Loucy (cell line): Measurements from ENCODE around the gene COL11A2.

Source experiments
- H2AFZ ChIP-seq: fragments of 200-600 bp; sonication (generic); 2 replicates; pipeline ENCODE4 v1.6.0; 2016; ENCODE audit warnings: antibody characterized with exemption, mild to moderate bottlenecking, low read length, moderate library complexity
- H3F3A ChIP-seq: fragments of 200-600 bp; 2 replicates; pipeline ENCODE4 v1.6.0; 2016; ENCODE audit warnings: antibody characterized with exemption, low read depth, mild to moderate bottlenecking
- H3K27me3 ChIP-seq: fragments of 200-600 bp; sonication (generic); 2 replicates; pipeline ENCODE4 v1.6.1; 2014; ENCODE audit warnings: low read length, mild to moderate bottlenecking; ENCODE audit not compliant: insufficient read depth, poor library complexity, severe bottlenecking
- H3K36me3 ChIP-seq: fragments of 200-600 bp; sonication (generic); 2 replicates; pipeline ENCODE4 v1.6.1; 2016; ENCODE audit warnings: low read length; ENCODE audit not compliant: insufficient read depth
- H3K4me1 ChIP-seq: fragments of 200-600 bp; sonication (generic); 2 replicates; pipeline ENCODE4 v1.5.1; 2014; ENCODE audit warnings: low read length, mild to moderate bottlenecking; ENCODE audit not compliant: insufficient read depth, poor library complexity, severe bottlenecking
- H3K4me2 ChIP-seq: fragments of 200-600 bp; sonication (generic); 2 replicates; pipeline ENCODE4 v1.6.0; 2014; ENCODE audit warnings: antibody characterized with exemption, low read length, low read depth, mild to moderate bottlenecking; ENCODE audit not compliant: poor library complexity, severe bottlenecking
- H3K4me3 ChIP-seq: fragments of 200-600 bp; sonication (generic); 2 replicates; pipeline ENCODE4 v1.5.1; 2014; ENCODE audit warnings: low read length, mild to moderate bottlenecking, mixed read lengths; ENCODE audit not compliant: poor library complexity, severe bottlenecking
- H3K79me2 ChIP-seq: fragments of 200-600 bp; sonication (generic); 2 replicates; pipeline ENCODE4 v1.6.1; 2014; ENCODE audit warnings: low read length; ENCODE audit not compliant: insufficient read depth
- H3K9ac ChIP-seq: fragments of 200-600 bp; sonication (generic); 2 replicates; pipeline ENCODE4 v1.6.0; 2014; ENCODE audit warnings: mild to moderate bottlenecking, low read depth, low read length, moderate library complexity; ENCODE audit not compliant: poor library complexity, severe bottlenecking
- H3K9me2 ChIP-seq: fragments of 200-600 bp; sonication (generic); replicated peaks from 2 replicates; pipeline ENCODE4 v1.6.1; 2016; ENCODE audit warnings: low read depth, low read length, mixed read lengths
- H3K9me3 ChIP-seq: fragments of 200-600 bp; sonication (generic); 2 replicates; pipeline ENCODE4 v1.6.1; 2014; ENCODE audit warnings: mild to moderate bottlenecking, antibody characterized with exemption, low read length, low read depth; ENCODE audit not compliant: insufficient read depth
- H4K20me1 ChIP-seq: fragments of 200-600 bp; sonication (generic); 2 replicates; pipeline ENCODE4 v1.6.0; 2014; ENCODE audit warnings: antibody characterized with exemption, low read length, mild to moderate bottlenecking; ENCODE audit not compliant: insufficient read depth, poor library complexity, severe bottlenecking
- CTCF ChIP-seq: fragments of 200-600 bp; sonication (generic); conservative IDR thresholded peaks from 2 replicates; pipeline ENCODE4 v1.5.1; 2014; ENCODE audit warnings: mild to moderate bottlenecking, antibody characterized with exemption, low read length
- EZH2phosphoT487 ChIP-seq: fragments of 200-600 bp; IDR thresholded peaks from 2 replicates; pipeline ENCODE4 v1.6.1; 2018; ENCODE audit warnings: antibody characterized with exemption, mild to moderate bottlenecking, moderate library complexity, borderline replicate concordance

Gene COL11A2

GRCh38 chr6:33178755-33179475 lies 13.4 kb downstream of the COL11A2 start:
- no peak for TF ChIP-seq EZH2phosphoT487
- TF ChIP-seq CTCF, result no peak
- peaks cover 56% of the 10 kb centered on the region for H3K27me3 ChIP-seq
- no peaks in the 10 kb centered on the region for H4K20me1 ChIP-seq
- H3K4me3 ChIP-seq, result no peak overlapping the region
- no peak overlapping the region for H3K9ac ChIP-seq
- no peaks in the 10 kb centered on the region for H3K79me2 ChIP-seq
- H3F3A ChIP-seq, result no peaks in the 10 kb centered on the region
- H3K9me3 ChIP-seq, result no peaks in the 10 kb centered on the region
- no peaks in the 10 kb centered on the region for H3K36me3 ChIP-seq
- no peak overlapping the region for H2AFZ ChIP-seq
- H3K4me1 ChIP-seq, result peaks cover 11% of the 10 kb centered on the region
- H3K4me2 ChIP-seq, result no peak overlapping the region
- no peaks in the 10 kb centered on the region for H3K9me2 ChIP-seq

GRCh38 chr6:33177552-33178446 lies 14.5 kb downstream of the COL11A2 start:
- Histone ChIP-seq H4K20me1 (no peaks in the 10 kb centered on the region), H3K9me2 (no peaks in the 10 kb centered on the region), H3K4me1 (peaks cover under 1% of the 10 kb centered on the region), H3K4me3 (no peak overlapping the region), H3K9ac (no peak overlapping the region), H2AFZ (no peak overlapping the region), H3K27me3 (peaks cover 50% of the 10 kb centered on the region), H3K9me3 (no peaks in the 10 kb centered on the region), H3K4me2 (no peak overlapping the region), H3F3A (no peaks in the 10 kb centered on the region), H3K79me2 (no peaks in the 10 kb centered on the region), H3K36me3 (no peaks in the 10 kb centered on the region)
- TF ChIP-seq EZH2phosphoT487 (no peak), CTCF (no peak)

DNA sequence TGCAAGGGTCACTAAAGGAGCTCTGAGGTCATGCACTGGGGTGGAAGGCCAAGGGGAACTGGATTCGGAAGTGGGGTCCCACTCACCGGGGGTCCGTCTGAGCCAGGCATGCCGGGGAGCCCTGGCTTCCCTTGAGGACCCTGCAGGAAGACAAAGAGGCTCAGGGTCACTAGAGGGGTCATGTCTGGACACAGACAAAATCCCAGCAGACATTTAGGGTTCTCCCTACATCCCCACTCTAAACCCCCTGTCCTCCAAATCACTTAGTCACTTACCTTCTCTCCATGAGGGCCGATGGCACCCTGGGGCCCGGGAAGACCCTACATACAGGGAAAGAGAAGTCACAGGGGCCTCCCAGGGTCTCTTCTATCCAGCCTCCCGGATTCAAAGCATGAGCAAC lies 15.4 kb downstream of the COL11A2 start:
- Histone ChIP-seq H3K4me3 (no peak overlapping the region), H3K9me2 (no peaks in the 10 kb centered on the region), H4K20me1 (no peaks in the 10 kb centered on the region), H3K79me2 (no peaks in the 10 kb centered on the region), H3K36me3 (no peaks in the 10 kb centered on the region), H3K4me1 (no peaks in the 10 kb centered on the region), H3K4me2 (no peak overlapping the region), H3F3A (no peaks in the 10 kb centered on the region), H3K9ac (no peak overlapping the region), H2AFZ (no peak overlapping the region), H3K9me3 (no peaks in the 10 kb centered on the region), H3K27me3 (peaks cover 41% of the 10 kb centered on the region)
- no peak for TF ChIP-seq CTCF
- TF ChIP-seq EZH2phosphoT487, result no peak
